SK-N-SH treated with all-trans-retinoic acid at 6 μM for 48 hours (cell line): ENCODE results near the gene KAT2B.

Experiments used
- ARNTL ChIP-seq: fragments of 450-650 bp; formaldehyde crosslinking; IDR thresholded peaks from 2 replicates; pipeline ENCODE4 v1.5.0; 2020; ENCODE audit warnings: low read depth, mild to moderate bottlenecking, moderate library complexity, borderline replicate concordance
- CSRNP3 ChIP-seq: fragments of 250-450 bp; sonication (Bioruptor Pico); IDR thresholded peaks from 2 replicates; pipeline ENCODE4 v1.5.1; 2021; ENCODE audit warnings: mild to moderate bottlenecking, moderate library complexity
- GLIS3 ChIP-seq: fragments of 250-450 bp; sonication (Bioruptor Pico); IDR thresholded peaks from 2 replicates; pipeline ENCODE4 v1.5.0; 2020; ENCODE audit warnings: mild to moderate bottlenecking, moderate library complexity
- ISL1 ChIP-seq: fragments of 250-450 bp; sonication (Bioruptor Pico); IDR thresholded peaks from 2 replicates; pipeline ENCODE4 v2.1.2; 2022; ENCODE audit warnings: mild to moderate bottlenecking, moderate library complexity
- OSR1 ChIP-seq: fragments of 250-450 bp; sonication (Bioruptor Pico); IDR thresholded peaks from 2 replicates; pipeline ENCODE4 v1.8.0; 2022; ENCODE audit warnings: moderate library complexity, mild to moderate bottlenecking, inconsistent platforms
- POU6F1 ChIP-seq: fragments of 250-450 bp; sonication (Bioruptor Pico); IDR thresholded peaks from 2 replicates; pipeline ENCODE4 v1.8.0; 2021; ENCODE audit warnings: low read depth, mild to moderate bottlenecking, moderate library complexity, borderline replicate concordance
- PPARA ChIP-seq: fragments of 250-450 bp; sonication (Bioruptor Pico); IDR thresholded peaks from 2 replicates; pipeline ENCODE4 v1.5.0; 2020; ENCODE audit warnings: mild to moderate bottlenecking, borderline replicate concordance
- RARB ChIP-seq: fragments of 250-450 bp; sonication (Bioruptor Pico); IDR thresholded peaks from 2 replicates; pipeline ENCODE4 v1.8.0; 2021; ENCODE audit warnings: mild to moderate bottlenecking, moderate library complexity
- SNAI2 ChIP-seq: fragments of 250-450 bp; sonication (Bioruptor Pico); IDR thresholded peaks from 2 replicates; pipeline ENCODE4 v1.5.0; 2020; ENCODE audit warnings: mild to moderate bottlenecking, moderate library complexity
- ZC3H10 ChIP-seq: fragments of 250-450 bp; sonication (Bioruptor Pico); IDR thresholded peaks from 2 replicates; pipeline ENCODE4 v1.5.1; 2021; ENCODE audit warnings: mild to moderate bottlenecking, moderate library complexity
- ZFP30 ChIP-seq: fragments of 450-650 bp; formaldehyde crosslinking; IDR thresholded peaks from 2 replicates; pipeline ENCODE4 v1.5.0; 2022; ENCODE audit warnings: mild to moderate bottlenecking, moderate library complexity

- no peak for TF ChIP-seq CSRNP3 (CRISPR knock-in tag)
- no peak for TF ChIP-seq ZFP30 (CRISPR knock-in tag)
- no peak for TF ChIP-seq POU6F1 (CRISPR knock-in tag)
- no peak for TF ChIP-seq ZC3H10 (CRISPR knock-in tag)
- TF ChIP-seq GLIS3: no peak
- TF ChIP-seq RARB (CRISPR knock-in tag): no peak
- TF ChIP-seq ARNTL: no peak
- TF ChIP-seq ISL1 (CRISPR knock-in tag): no peak
- no peak for TF ChIP-seq SNAI2 (CRISPR knock-in tag)
- TF ChIP-seq PPARA (CRISPR knock-in tag): no peak
- no peak for TF ChIP-seq OSR1 (CRISPR knock-in tag)
Measured at GRCh38 chr3:20095470-20095869, 55.2 kb downstream of the KAT2B start.
